Measurements from ENCODE around the gene JAKMIP2. TPM values are rescaled to one million over a fixed set of nuclear protein-coding genes. Genes with fewer than 3 reads are reported as not detected.

Gene JAKMIP2
- total RNA-seq, 2 experiments from 2014 or later: 1.3 to 1.9 TPM

GRCh38 chr5:147573211-147573610 is 209.3 kb downstream of the JAKMIP2 start:
- ChIA-PET CTCF (interaction anchor here (1.1 kb wide), 1 partner anchor 119 kb away, joined by 3 read pairs; no protein-coding TSS in a partner anchor), POLR2A (no interaction called here)
- Mint-ChIP-seq H3K27me3 (no peaks in the 10 kb centered on the region), H3K9me3 (no peaks in the 10 kb centered on the region), H3K36me3 (ENCODE audit: low read depth) (no peaks in the 10 kb centered on the region), H3K4me3 (no peak overlapping the region), H3K4me1 (no peaks in the 10 kb centered on the region), H3K27ac (no peak overlapping the region)
- DNase-seq: no peak

- no peak for DNase-seq
- Mint-ChIP-seq H3K27ac (no peak overlapping the region), H3K36me3 (ENCODE audit: low read depth) (no peaks in the 10 kb centered on the region), H3K9me3 (no peaks in the 10 kb centered on the region), H3K4me3 (no peak overlapping the region), H3K4me1 (no peaks in the 10 kb centered on the region), H3K27me3 (no peaks in the 10 kb centered on the region)
- POLR2A ChIA-PET: no interaction called here
- CTCF ChIA-PET: interaction anchor here (0.6 kb wide), 1 partner anchor 1437 kb away, joined by 3 read pairs; no protein-coding TSS in a partner anchor
These were observed 213.7 kb downstream of the JAKMIP2 start for GRCh38 chr5:147568710-147569406.

GRCh38 chr5:147567917-147568598 is 214.5 kb downstream of the JAKMIP2 start:
- Mint-ChIP-seq H3K4me3 (no peak overlapping the region), H3K27ac (no peak overlapping the region), H3K27me3 (no peaks in the 10 kb centered on the region), H3K36me3 (ENCODE audit: low read depth) (no peaks in the 10 kb centered on the region), H3K9me3 (no peaks in the 10 kb centered on the region), H3K4me1 (no peaks in the 10 kb centered on the region)
- ChIA-PET POLR2A (no interaction called here), CTCF (no interaction called here)
- no peak for DNase-seq

GRCh38 chr5:147565524-147565923 is 217.0 kb downstream of the JAKMIP2 start:
- POLR2A ChIA-PET: no interaction called here
- no peaks in the 10 kb centered on the region for H3K4me1 Mint-ChIP-seq
- CTCF ChIA-PET: no interaction called here

GRCh38 chr5:147564124-147564486 is 218.4 kb downstream of the JAKMIP2 start:
- H3K36me3 Mint-ChIP-seq (ENCODE audit: low read depth): no peaks in the 10 kb centered on the region
- no peak overlapping the region for H3K4me3 Mint-ChIP-seq
- no peaks in the 10 kb centered on the region for H3K4me1 Mint-ChIP-seq
- ChIA-PET CTCF (no interaction called here), POLR2A (no interaction called here)
- no peak overlapping the region for H3K27ac Mint-ChIP-seq
- H3K27me3 Mint-ChIP-seq: no peaks in the 10 kb centered on the region
- DNase-seq: no peak
- no peaks in the 10 kb centered on the region for H3K9me3 Mint-ChIP-seq

More at GRCh38 chr5:147565524-147565923, 217.0 kb downstream of the JAKMIP2 start:
- Mint-ChIP-seq H3K9me3 (no peaks in the 10 kb centered on the region), H3K36me3 (ENCODE audit: low read depth) (no peaks in the 10 kb centered on the region), H3K27ac (no peak overlapping the region), H3K4me3 (no peak overlapping the region), H3K27me3 (no peaks in the 10 kb centered on the region)
- no peak for DNase-seq

GRCh38 chr5:147563466-147564123 is 218.9 kb downstream of the JAKMIP2 start:
- no peak overlapping the region for H3K27ac Mint-ChIP-seq
- CTCF ChIA-PET: no interaction called here

GRCh38 chr5:147561435-147561834 is 221.1 kb downstream of the JAKMIP2 start:
- Mint-ChIP-seq H3K9me3 (no peaks in the 10 kb centered on the region), H3K4me3 (no peak overlapping the region), H3K27ac (no peak overlapping the region), H3K27me3 (no peaks in the 10 kb centered on the region), H3K4me1 (no peaks in the 10 kb centered on the region), H3K36me3 (ENCODE audit: low read depth) (no peaks in the 10 kb centered on the region)
- POLR2A ChIA-PET: no interaction called here
- CTCF ChIA-PET: no interaction called here
- no peak for DNase-seq

More at GRCh38 chr5:147563466-147564123, 218.9 kb downstream of the JAKMIP2 start:
- Mint-ChIP-seq H3K4me3 (no peak overlapping the region), H3K4me1 (no peaks in the 10 kb centered on the region), H3K36me3 (ENCODE audit: low read depth) (no peaks in the 10 kb centered on the region), H3K9me3 (no peaks in the 10 kb centered on the region), H3K27me3 (no peaks in the 10 kb centered on the region)
- no peak for DNase-seq
- POLR2A ChIA-PET: no interaction called here

GRCh38 chr5:147560718-147561331 is 221.7 kb downstream of the JAKMIP2 start:
- no peaks in the 10 kb centered on the region for H3K27me3 Mint-ChIP-seq
- H3K36me3 Mint-ChIP-seq (ENCODE audit: low read depth): no peaks in the 10 kb centered on the region
- H3K4me3 Mint-ChIP-seq: no peak overlapping the region
- no peaks in the 10 kb centered on the region for H3K9me3 Mint-ChIP-seq
- H3K27ac Mint-ChIP-seq: no peak overlapping the region
- ChIA-PET POLR2A (no interaction called here), CTCF (interaction anchor here (1.3 kb wide), 1 partner anchor 106 kb away, joined by 4 read pairs; no protein-coding TSS in a partner anchor)
- no peaks in the 10 kb centered on the region for H3K4me1 Mint-ChIP-seq
- DNase-seq: no peak

- ChIA-PET POLR2A (no interaction called here), CTCF (interaction anchor here (1.3 kb wide), 1 partner anchor 105 kb away, joined by 4 read pairs; no protein-coding TSS in a partner anchor)
- Mint-ChIP-seq H3K4me3 (no peak overlapping the region), H3K9me3 (no peaks in the 10 kb centered on the region), H3K27ac (no peak overlapping the region), H3K27me3 (no peaks in the 10 kb centered on the region), H3K4me1 (no peaks in the 10 kb centered on the region), H3K36me3 (ENCODE audit: low read depth) (no peaks in the 10 kb centered on the region)
- DNase-seq: no peak
These were observed 222.8 kb downstream of the JAKMIP2 start for GRCh38 chr5:147559749-147560148.

GRCh38 chr5:147558826-147559225 is 223.7 kb downstream of the JAKMIP2 start:
- no peaks in the 10 kb centered on the region for H3K4me1 Mint-ChIP-seq

GRCh38 chr5:147557876-147558745 is 224.4 kb downstream of the JAKMIP2 start:
- Mint-ChIP-seq H3K36me3 (ENCODE audit: low read depth) (no peaks in the 10 kb centered on the region), H3K4me1 (no peaks in the 10 kb centered on the region), H3K27me3 (no peaks in the 10 kb centered on the region), H3K9me3 (peaks cover 3% of the 10 kb centered on the region), H3K27ac (no peak overlapping the region), H3K4me3 (no peak overlapping the region)
- CTCF ChIA-PET: interaction anchor here (0.5 kb wide), 1 partner anchor 18 kb away, joined by 4 read pairs; no protein-coding TSS in a partner anchor
- DNase-seq: no peak
- POLR2A ChIA-PET: no interaction called here

More at GRCh38 chr5:147558826-147559225, 223.7 kb downstream of the JAKMIP2 start:
- H3K36me3 Mint-ChIP-seq (ENCODE audit: low read depth): no peaks in the 10 kb centered on the region
- H3K9me3 Mint-ChIP-seq: peaks cover 3% of the 10 kb centered on the region
- CTCF ChIA-PET: no interaction called here
- H3K4me3 Mint-ChIP-seq: no peak overlapping the region
- no peak for DNase-seq
- POLR2A ChIA-PET: no interaction called here
- no peak overlapping the region for H3K27ac Mint-ChIP-seq
- H3K27me3 Mint-ChIP-seq: no peaks in the 10 kb centered on the region

- Mint-ChIP-seq H3K4me1 (no peaks in the 10 kb centered on the region), H3K9me3 (peaks cover 4% of the 10 kb centered on the region), H3K27me3 (no peaks in the 10 kb centered on the region), H3K27ac (no peak overlapping the region), H3K36me3 (ENCODE audit: low read depth) (no peaks in the 10 kb centered on the region), H3K4me3 (no peak overlapping the region)
- ChIA-PET CTCF (no interaction called here), POLR2A (no interaction called here)
- no peak for DNase-seq
These were observed 227.4 kb downstream of the JAKMIP2 start for GRCh38 chr5:147555176-147555575.

Data from activated CD4-positive, alpha-beta memory T cell treated with anti-CD3 and anti-CD28 coated beads, Interleukin-2, amount 10 ng/mL, durations not matched to agents 7 days and 5 days (primary cell).